Measurements from ENCODE around the gene SKOR1.

The SKOR1 gene

GRCh38 chr15:67832031-67832551 is 6.8 kb downstream of the SKOR1 start:
- TF ChIP-seq, protein P1, sequence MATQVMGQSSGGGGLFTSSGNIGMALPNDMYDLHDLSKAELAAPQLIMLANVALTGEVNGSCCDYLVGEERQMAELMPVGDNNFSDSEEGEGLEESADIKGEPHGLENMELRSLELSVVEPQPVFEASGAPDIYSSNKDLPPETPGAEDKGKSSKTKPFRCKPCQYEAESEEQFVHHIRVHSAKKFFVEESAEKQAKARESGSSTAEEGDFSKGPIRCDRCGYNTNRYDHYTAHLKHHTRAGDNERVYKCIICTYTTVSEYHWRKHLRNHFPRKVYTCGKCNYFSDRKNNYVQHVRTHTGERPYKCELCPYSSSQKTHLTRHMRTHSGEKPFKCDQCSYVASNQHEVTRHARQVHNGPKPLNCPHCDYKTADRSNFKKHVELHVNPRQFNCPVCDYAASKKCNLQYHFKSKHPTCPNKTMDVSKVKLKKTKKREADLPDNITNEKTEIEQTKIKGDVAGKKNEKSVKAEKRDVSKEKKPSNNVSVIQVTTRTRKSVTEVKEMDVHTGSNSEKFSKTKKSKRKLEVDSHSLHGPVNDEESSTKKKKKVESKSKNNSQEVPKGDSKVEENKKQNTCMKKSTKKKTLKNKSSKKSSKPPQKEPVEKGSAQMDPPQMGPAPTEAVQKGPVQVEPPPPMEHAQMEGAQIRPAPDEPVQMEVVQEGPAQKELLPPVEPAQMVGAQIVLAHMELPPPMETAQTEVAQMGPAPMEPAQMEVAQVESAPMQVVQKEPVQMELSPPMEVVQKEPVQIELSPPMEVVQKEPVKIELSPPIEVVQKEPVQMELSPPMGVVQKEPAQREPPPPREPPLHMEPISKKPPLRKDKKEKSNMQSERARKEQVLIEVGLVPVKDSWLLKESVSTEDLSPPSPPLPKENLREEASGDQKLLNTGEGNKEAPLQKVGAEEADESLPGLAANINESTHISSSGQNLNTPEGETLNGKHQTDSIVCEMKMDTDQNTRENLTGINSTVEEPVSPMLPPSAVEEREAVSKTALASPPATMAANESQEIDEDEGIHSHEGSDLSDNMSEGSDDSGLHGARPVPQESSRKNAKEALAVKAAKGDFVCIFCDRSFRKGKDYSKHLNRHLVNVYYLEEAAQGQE (IDR thresholded peaks at IDR 0.05; ENCODE audit: insufficient read depth in 1 of 2, low read depth in 2 of 2, low read length in 2 of 2): no peak
- TF ChIP-seq FOXP2 (optimal IDR thresholded peaks at IDR 0.05; ENCODE audit: borderline replicate concordance, extremely low read depth, extremely low read length, insufficient read depth) (no peak), TAF1 (IDR thresholded peaks at IDR 0.05; ENCODE audit: borderline replicate concordance, insufficient read depth, low read length) (no peak), SIN3A (IDR thresholded peaks at IDR 0.05; ENCODE audit: borderline replicate concordance, insufficient read depth, low read length) (no peak), POLR2AphosphoS5 (IDR thresholded peaks at IDR 0.05; ENCODE audit: low read depth, low read length) (no peak)

DNA sequence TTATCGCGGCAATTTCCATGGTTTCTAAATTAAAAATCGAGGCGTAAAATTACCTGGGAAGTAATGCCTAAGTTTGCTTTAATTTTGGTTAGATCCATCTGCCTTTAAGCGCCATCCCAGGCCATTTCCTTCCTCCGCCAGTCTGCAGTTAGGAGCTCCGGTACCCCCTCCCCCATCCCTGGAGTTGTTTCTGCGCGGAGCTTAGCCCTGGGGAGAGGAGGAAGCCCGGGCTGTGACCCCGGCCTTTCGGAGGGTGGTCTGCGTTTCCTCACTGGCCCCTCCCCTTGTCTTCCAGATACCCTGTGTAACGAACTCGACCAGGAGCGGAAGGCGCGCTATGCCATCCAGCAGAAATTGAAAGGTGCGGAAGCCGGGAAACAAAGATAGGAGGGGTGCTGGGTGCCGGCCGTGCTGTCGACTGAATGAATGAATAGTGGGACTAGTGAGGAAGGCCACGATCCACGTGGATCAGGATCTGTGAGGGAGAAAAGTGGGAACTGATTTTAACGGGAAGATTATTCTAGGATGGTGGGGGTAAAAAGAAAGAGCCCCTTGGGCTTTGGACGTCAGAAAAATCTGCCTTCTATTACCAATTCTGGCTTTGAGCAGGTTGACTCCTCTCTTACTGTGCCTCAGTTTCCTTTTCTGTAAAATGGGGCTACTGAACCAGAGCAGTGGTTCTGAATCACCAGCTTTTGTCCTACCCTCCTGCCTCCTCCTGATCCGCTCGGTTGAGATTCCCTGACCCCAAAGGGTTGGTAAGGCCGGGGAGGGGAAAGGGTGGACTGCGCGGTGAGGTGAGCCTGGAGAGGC is 7.8 kb downstream of the SKOR1 start:
- no peak for TF ChIP-seq SIN3A (IDR thresholded peaks at IDR 0.05; ENCODE audit: borderline replicate concordance, insufficient read depth, low read length)
- TF ChIP-seq, protein P1 (IDR thresholded peaks at IDR 0.05; ENCODE audit: insufficient read depth in 1 of 2, low read depth in 2 of 2, low read length in 2 of 2): no peak
- no peak for TF ChIP-seq POLR2AphosphoS5 (IDR thresholded peaks at IDR 0.05; ENCODE audit: low read depth, low read length)
- no peak for TF ChIP-seq FOXP2 (optimal IDR thresholded peaks at IDR 0.05; ENCODE audit: borderline replicate concordance, extremely low read depth, extremely low read length, insufficient read depth)
- no peak for TF ChIP-seq TAF1 (IDR thresholded peaks at IDR 0.05; ENCODE audit: borderline replicate concordance, insufficient read depth, low read length)

DNA sequence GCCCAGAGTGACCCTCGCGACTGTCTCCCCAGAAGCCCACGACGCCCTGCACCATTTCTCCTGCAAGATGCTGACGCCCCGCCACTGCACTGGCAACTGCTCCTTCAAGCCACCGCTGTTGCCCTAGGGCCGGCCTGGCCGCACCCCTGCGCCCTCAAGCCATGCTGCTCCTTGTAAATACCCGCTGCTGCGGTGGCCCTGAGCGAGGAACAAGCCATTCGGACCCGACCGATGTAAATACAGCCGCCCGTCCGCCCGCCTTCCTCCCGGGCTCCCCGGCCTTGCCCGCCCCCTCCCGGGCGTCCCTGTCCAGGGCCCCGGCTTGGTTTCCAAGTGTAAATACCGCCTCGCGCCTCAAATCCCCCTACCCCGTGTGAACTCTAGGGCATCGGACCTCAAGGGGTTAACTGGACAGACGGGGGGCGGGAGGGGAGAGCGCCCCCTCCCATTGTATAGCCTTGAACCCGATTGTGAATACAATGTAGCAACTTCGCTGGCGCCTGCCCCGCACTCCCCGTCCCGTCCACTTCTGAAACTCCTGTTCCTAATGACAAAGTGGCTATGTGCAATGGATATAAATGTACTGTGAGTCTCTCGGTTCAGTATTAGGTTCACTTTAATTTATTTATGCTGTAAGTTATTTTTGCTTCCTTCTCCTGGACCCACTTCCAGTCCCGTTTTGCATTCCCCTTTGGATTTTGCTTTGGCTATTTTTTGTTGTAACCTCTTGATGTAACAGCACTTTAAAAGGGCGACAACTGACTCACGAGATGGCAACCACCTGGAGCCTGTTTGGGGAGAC is 8.6 kb downstream of the SKOR1 start:
- TF ChIP-seq POLR2AphosphoS5 (IDR thresholded peaks at IDR 0.05; ENCODE audit: low read depth, low read length): no peak
- TF ChIP-seq FOXP2 (optimal IDR thresholded peaks at IDR 0.05; ENCODE audit: borderline replicate concordance, extremely low read depth, extremely low read length, insufficient read depth): peak; percentile 56
- TF ChIP-seq, protein P1 (IDR thresholded peaks at IDR 0.05; ENCODE audit: insufficient read depth in 1 of 2, low read depth in 2 of 2, low read length in 2 of 2): no peak

DNA sequence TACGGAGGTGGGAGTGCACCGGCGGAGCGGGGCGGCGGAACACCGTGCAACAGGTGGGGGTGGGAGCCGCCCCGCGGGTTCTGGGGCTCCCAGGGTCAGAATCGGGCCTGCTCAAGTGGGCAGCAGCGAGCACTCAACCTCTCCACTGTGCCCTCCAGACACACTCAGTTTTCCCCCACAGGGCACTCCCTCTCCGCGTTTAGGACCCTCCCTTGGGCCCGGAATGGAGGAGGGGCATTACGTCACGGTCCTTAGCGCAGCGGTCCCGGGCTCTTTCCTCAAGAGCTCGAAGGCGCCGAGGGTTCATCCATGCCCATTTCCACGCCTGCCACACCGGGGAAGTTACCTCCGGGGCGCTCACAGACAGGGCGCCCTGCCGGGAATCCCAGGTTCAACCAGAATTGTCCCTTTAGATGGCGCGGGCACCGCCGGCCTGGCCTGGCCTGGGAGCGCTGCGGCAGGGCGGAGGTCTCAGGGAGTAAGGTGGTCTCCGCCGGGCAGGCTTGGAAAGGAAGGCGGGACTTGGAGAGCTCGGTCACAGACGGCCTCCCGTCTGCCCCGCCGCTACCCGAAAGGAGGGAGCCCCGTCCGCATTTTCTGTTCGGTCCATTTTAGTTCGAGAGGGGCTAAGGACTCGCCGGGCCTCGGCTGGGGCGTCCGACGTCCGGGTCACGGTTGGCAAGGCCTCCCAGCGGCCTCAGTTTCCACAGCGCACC is 9.4 kb downstream of the SKOR1 start:
- TF ChIP-seq, protein P1 (IDR thresholded peaks at IDR 0.05; ENCODE audit: insufficient read depth in 1 of 2, low read depth in 2 of 2, low read length in 2 of 2): no peak
- TF ChIP-seq POLR2AphosphoS5 (IDR thresholded peaks at IDR 0.05; ENCODE audit: low read depth, low read length): no peak
- TF ChIP-seq TAF1 (IDR thresholded peaks at IDR 0.05; ENCODE audit: borderline replicate concordance, insufficient read depth, low read length): no peak

All from PFSK-1 (cell line).